ENCODE results near the gene MKX.

The MKX gene

GRCh38 chr10:27643301-27643700 lies 102.3 kb downstream of the MKX start:
- no peak for DNase-seq

DNA sequence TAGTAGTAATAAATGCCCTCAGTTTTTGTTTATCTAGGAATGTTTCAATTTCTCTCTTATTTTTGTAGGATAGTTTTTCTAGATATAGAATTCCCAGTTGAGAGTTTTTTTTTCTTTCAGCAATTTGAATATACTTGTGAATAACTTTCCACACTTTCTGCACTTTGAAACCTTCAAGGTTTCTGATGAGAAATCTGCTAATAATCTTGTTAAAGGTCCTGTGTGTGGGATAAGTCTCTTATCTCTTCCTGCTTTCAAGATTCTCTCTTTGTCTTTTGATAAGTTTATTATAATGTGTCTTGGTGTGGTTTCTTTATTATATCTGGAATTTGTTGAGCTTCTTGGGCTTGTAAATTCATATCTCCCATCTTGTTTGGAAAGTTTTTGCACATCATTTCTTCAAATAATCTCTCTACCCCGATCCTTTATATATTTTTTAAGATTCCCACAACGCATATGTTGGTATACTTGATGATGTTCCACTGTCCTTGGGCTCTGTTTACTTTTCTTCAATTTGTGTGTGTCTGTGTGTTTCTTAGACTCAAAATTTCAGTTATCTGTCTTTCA lies 103.5 kb downstream of the MKX start:
- no peak for DNase-seq

DNA sequence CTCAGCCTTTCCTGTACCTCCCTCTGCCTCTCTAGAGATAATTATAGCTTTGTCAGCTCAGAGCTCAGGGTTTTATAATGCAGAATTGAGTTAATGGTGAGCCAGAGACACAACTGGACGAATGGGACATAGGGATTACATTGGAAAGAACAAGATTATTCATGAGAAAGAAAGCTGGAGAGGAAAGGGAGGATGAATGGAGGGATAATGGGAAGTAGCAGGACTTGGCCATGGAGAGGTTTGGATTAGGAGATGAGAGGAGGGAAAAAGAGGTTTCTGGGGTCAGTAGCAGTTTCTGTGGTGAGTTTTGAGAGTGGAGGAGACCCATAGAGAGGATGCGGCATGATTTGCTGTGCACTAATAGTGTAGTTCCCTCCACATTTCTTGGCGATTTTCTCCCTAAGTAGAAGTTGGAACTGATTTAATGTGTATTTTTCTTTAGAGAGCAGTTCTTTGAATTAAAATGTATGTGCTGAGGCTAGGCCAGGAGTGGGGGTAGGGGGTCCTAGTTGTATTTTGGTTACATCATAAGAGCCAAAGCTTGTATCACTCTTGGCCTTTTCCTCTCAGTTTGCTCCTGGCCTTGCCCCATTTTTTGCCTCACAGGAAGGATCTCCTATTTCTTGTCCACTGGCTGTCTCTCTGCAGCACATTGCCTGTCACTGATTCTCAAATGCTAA lies 107.4 kb downstream of the MKX start:
- DNase-seq: no peak

DNA sequence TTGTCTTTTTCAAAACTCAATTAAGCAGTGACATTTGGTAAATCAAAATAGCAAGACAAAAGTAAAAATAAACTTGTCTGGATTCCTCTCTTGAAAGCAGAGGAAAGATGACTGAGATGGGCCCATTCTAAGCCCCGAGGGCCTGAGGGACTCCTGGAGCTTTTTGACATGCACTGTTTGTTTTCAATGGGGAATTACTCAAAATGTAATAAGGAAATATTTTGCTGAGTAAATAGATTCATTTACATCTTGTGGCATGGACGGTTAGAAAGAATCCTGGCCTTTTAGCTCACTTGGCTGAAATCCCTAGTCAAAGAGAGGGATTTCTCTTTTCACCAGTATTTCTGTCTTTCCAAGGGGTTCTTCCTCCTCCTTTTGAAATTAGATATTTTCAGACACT lies 108.0 kb downstream of the MKX start:
- DNase-seq: no peak

DNA sequence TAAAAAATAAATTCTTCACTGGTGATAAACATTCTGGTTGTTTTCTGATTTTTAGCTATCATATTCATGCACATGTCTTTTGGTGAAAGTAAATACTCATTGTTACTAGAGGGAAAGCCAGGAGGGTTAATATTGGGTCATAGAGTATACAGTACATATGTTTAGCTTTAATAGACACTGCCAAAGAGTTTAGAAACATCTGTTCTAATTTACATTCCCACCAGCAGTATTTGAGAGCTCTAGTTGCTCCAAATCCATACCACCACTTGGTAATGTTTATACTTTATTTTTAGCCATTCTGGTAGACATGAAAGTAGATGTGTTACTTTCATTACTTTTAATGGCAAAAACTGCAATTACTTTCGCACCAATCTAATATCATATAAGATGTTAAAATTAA lies 108.8 kb downstream of the MKX start:
- no peak for DNase-seq

DNA sequence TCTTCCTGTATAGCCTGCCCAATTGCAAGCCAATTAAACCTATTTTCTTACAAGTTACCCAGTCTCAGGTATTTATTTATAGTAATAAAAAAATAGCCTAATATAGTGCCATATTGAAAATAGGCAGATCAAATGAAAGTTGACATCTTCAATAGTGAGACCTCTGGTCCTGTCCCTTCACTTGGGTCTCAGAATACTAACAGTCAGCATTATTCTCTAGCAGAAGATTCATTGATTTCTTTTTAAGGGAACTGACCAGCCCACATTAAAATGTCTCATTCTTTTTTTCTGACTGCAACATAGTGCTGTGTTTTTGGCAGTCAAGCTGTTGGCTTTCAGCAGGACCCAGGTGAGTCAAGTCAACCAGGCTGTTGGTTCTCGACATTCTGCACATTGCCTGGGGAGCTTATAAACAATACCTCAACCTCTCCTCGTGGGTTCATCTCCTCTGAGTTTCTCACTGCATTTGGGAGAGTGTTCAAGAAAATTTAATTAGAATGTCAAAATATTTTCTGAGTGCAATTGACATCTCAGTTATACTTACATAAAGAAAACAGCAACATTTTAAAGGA lies 109.8 kb downstream of the MKX start:
- DNase-seq: no peak

DNA sequence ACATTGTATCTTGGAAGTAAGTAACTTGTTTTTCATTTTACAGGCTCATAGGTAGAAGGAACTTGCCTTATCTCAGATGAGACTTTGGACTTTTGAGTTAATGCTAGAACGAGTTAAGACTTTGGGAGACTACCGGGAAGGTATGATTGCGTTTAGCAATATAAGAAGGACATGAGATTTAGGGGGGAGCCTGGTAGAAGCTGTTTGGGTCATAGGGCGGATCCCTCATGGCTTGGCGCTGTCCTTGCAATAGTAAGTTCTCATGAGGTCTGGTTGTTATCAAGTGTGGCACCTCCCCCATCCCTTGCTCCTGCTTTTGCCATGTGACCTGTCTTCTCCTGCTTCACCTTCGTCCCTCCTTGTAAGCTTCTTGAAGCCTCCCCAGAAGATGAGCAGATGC lies 110.3 kb downstream of the MKX start:
- no peak for DNase-seq

DNA sequence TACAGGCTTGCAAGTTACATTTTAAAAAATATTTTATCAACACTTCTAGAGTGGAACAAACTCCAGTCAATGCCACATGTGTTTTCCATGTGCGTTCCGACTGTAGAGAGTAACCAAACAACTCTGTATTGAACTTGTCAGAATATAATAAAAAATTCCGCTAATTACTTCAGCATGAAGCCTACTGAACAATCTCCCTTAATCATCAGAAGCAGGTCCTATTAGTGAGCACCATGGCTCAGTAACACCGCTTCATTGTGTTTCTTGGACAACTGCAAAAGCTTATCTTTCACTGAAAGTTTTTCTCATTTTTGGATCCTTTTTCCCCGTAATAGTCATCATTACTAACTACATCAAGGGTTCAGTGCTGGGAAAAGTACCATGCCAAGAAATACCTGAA lies 117.0 kb downstream of the MKX start:
- no peak for DNase-seq

GRCh38 chr10:27626890-27627289 lies 118.7 kb downstream of the MKX start:
- DNase-seq: no peak

GRCh38 chr10:27625452-27626211 lies 120.0 kb downstream of the MKX start:
- DNase-seq: no peak

DNA sequence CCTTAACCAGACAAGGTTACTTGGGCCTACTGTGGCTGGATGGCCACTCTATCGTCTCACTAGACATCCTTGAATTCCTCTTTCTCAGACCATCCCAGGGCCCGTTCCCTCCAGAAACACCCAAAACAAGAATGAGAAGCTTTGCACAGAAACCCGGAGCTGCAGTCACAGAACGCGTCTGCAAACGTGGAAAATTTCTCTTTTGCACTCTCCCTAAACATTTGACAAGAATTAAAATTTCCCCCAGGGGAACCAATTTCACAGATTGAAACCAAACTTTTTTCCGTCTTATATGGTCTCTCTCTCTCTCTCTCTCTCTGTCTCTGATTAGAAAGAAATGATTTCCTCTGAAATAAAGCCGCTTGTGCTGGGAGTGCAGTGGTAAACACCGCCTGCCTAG lies 120.7 kb downstream of the MKX start:
- no peak for DNase-seq

Data from activated CD4-positive, alpha-beta T cell treated with anti-CD3 and anti-CD28 coated beads for 48 hours (primary cell).